GM15510 (cell line): ENCODE results near the gene MED8.

ENCODE experiments used
- POLR2A ChIP-seq: IDR thresholded peaks from 3 replicates; pipeline ENCODE4 v1.6.1; 2011; ENCODE audit warnings: borderline replicate concordance; ENCODE audit not compliant: insufficient read length; ENCODE audit errors: extremely low read depth

Gene MED8

DNA sequence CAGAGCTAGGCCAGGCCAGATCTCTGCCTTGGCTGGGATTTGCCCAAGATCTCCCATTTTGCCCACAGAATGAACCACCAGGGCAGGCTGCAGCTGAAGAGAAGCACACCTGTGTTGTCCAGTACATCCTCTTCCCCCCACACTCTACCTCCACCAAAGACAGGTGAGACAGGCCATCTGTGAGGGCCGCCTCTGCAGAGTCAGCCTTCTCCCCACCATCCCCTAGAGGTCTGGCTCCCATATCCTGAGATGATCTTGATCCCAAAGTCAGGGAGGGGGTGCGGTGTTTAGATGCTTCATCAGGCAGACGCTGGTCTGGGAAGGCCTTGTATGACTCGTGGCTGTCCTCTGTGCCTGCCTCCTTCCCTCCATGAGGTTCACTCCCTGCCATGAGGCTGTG lies 35.4 kb upstream of the MED8 start:
- TF ChIP-seq POLR2A: no peak

DNA sequence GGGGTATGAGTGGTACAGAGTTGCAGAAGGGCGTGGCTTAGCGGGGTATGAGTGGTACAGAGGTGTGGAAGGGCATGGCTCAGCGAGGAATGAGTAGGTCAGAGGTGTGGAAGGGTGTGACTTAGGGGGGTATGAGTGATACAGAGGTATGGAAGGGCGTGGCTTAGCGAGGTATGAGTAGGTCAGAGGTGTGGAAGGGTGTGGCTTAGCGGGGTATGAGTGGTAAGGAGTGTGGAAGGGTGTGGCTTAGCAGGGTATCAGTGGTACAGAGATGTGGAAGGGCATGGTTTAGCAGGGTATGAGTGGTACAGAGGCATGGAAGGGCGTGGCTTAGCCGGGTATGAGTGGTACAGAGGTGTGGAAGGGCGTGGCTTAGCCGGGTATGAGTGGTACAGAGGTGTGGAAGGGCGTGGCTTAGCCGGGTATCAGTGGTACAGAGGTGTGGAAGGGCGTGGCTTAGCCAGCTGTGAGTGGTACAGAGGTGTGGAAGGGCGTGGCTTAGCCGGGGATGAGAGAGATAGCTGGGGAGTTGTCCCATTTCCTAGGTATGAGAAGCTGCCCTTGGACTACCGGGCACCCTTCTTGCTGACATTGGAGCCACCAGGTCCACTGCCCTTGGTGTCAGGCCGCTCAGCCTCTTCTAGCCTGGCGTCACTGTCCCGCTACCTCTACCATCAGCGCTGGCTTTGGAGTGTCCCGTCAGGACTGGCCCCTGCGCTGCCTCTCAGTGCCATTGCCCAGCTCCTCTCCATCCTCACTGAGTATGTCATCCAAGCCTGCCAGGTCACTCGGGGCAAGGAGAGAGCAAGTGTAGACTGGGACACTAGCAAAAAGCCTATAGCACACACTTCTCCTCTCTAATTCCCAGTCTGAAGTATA lies 34.3 kb upstream of the MED8 start:
- no peak for TF ChIP-seq POLR2A

DNA sequence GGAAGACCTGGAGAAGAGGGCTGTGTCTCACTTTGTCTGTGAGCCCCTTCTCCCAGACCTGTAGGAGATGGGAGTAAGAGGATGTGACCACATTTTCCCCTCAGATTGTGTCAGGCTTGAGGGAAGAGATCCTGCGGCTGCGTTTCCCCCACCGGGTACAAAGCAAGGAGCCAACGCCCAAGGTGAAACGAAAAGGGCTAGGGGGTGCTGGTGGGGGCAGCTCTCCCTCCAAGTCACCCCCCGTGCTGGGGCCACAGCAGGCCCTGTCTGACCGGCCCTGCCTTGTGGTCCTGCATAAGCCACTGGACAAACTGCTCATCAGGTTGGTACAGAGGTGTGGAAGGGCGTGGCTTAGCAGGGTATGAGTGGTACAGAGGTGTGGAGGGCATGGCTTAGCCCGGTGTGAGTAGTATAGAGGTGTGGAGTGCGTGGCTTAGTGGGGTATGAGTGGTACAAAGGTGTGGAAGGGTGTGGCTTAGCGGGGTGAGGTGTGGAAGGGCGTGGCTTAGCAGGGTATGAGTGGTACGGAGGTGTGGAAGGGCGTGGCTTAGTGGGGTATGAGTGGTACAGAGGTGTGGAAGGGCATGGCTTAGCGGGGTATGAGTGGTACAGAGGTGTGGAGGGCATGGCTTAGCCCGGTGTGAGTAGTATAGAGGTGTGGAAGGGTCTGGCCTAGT lies 33.5 kb upstream of the MED8 start:
- no peak for TF ChIP-seq POLR2A

DNA sequence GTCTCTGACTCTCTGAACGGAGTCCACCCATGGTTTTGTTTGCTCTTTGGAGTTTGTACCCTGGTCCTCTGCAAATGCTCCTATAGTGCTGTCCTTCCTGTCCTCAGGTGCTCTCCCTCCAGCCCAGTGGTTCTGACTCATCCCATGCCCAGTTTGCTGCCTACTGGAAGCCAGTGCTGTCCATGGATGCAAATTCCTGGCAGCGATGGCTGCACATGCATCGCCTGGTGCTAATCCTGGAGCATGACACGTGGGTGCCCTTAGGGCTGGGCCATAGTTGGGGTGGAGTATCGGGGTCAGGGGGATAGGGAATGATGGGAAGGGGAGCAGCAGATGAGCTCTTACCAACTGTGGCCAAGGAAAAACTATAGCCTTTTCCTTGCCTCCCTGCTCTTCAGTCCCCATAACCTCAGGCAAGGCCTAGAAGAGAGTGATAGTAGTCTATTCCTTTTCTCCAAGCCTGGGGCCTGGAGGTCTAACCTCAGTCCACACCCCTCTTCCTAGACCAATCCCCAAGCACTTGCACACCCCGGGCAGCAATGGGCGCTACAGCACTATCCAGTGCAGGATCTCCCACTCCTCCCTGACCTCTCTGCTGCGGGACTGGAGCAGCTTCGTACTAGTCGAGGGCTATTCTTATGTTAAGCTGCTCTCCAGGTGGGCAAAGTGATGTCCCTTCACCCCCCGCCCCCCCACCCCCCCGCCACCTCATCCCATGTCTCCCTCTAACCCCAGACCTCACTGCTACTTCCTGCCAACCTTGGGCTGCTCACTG lies 32.6 kb upstream of the MED8 start:
- TF ChIP-seq POLR2A: no peak

DNA sequence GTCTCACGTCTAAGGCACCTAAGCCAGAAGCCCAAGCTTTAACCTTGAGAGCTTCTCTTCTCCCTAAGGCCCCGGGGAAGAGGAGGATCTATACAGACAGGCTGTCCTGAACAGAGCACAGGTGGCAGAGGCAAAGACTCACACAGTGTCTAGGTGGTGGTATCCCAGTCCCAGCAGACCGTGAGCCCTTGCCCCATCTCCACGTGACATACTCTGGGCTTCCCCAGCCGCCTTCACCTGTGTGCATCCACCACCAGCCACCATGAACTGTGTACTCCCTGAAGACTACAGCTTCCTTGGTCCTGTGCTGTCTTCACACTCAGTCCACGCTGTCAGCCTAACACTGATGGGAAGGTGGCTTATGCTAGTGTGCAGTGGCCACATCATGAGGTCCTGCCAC lies 31.8 kb upstream of the MED8 start:
- no peak for TF ChIP-seq POLR2A

DNA sequence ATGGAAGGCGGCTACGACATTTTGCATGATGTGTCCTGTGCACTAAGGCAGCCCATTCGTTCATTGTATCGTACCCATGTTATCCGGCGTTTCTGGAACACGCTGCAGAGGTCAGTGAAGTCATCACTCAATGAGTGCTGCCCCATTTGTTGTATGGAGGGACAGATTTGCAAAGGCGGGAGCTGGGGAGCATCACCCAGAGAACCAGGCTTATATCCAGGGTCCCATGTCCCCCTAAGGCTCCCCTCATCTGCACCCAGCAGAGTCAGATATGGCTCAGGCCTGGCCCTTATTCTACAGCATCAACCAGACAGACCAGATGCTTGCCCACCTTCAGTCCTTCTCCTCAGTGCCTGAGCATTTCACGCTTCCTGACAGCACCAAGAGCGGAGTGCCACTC lies 31.3 kb upstream of the MED8 start:
- TF ChIP-seq POLR2A: no peak

DNA sequence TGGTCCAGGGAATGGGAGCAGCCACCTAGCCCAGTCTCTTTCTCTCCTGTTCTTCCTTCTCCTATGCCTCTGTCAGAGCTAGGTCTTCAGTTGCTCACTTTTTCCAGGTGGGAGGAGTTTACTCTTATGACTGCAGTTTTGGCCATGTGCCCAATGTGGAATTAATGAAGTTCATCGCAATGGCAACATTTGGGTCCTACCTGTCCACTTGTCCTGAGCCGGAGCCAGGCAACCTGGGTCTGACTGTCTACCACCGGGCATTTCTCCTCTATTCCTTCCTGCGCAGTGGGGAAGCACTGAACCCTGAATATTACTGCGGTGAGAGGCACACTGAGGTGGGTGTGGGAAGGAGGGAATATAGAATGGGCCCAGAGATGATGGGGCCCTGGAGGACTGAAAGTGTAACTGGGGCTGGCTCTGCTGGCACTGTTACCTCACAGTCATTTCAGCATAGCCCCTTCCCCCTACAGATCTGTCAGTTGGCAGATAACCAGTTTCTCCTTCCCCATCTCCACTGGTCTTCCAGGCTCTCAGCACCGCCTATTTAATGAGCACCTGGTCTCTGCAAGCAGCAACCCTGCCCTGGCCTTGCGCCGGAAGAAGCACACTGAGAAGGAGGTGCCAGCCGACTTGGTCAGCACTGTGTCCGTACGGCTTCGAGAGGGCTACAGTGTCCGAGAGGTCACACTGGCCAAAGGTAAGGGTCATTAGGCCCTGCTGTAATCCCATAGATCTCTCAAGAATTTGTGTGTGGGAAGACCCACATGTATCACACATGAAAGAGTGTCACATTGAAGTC lies 30.2 kb upstream of the MED8 start:
- TF ChIP-seq POLR2A: no peak

DNA sequence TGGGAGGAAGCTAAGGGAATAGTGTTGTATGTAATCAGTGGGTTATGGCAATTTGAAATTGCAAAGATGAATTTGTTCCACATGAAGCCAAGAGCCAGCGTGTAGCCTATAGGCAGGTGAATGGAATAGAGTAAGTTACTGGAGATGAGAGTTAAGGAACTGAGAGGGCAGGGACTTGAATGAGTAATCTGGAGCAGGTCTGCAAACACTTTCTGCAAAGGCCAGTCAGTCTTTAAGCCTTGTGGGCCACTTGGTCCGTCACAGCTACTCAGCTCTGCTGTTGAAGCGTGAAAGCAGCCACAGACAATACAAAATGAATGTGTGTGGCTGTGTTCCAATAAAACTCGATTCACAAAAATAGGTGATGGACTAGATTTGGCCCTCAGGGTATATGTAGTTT lies 29.3 kb upstream of the MED8 start:
- no peak for TF ChIP-seq POLR2A

DNA sequence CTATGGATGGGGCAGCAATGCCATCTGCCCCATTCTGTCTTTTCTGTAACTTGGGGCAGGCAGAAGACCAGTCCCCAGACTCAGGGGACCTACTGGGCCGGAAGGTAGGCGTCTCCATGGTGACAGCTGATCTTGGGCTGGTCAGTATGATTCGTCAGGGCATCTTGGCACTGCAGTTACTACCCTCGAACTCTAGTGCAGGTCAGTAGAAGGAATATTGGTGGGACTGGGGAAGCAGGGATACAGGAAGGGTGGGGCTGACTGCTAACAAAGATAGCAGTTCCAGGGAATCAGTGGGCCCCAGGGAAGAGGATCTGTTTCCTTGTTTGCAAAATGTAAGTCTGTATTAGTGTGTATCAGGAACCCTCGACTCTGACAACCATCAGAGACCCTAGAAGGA lies 26.3 kb upstream of the MED8 start:
- TF ChIP-seq POLR2A: no peak

DNA sequence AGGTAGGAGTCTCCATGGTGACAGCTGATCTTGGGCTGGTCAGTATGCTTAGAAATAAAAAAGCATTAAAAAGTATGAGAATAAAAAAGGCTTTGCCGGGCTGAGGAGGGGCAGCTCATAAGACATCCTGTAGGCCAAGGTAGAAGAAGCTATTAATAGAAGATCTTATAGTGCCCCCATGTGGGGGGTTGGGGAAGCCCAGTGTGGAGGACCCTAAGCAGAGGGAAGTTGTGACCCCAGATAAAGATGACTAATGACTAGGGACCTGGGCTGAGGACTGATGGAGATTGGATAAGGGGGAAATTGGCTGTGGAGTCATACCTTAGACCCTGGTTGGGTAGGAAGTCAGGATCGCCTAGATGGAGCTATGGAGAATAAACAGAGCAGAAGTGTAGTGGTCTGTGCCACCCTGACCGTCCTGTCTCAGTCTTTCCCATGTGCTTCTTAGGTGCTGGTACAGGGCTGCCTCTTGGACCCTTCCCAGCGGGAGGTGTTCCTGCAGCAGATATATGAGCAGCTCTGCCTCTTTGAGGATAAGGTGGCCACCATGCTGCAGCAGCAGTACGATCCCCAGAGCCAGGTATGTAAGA lies 25.1 kb upstream of the MED8 start:
- TF ChIP-seq POLR2A: no peak

DNA sequence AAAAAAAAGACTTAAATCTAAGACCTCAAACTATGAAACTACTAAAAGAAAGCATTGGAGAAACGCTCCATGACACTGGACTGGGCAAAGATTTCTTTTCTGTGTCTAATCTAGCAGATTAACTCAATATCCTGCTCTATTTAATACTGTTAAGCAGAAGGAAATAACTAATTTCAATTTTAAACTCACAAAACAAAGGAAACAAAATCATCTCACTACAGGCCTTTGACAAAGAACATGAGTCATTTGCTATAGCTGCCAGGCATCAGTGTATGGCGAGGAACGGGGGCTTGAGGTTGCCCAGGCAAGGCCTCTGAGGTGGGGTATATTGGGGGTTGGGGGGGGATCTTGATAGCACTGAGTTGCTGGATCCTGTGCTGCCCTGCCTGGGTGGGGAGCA lies 21.0 kb upstream of the MED8 start:
- TF ChIP-seq POLR2A: no peak

DNA sequence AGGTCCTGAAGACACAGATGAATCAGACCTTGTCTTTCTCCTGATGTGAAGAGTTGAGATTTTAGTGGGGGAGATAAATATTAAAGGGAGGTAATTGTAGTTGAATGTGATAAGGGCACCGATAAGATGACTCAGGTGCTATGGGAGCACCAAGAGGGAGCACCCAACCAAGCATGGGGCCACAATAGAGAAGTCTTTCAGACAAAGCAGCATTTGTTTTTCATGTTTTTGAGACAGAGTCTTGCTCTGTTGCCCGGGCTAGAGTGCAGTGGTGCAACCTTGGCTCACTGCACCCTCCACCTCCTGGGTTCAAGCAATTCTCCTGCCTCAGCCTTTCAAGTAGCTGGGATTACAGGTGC lies 16.3 kb upstream of the MED8 start:
- no peak for TF ChIP-seq POLR2A

DNA sequence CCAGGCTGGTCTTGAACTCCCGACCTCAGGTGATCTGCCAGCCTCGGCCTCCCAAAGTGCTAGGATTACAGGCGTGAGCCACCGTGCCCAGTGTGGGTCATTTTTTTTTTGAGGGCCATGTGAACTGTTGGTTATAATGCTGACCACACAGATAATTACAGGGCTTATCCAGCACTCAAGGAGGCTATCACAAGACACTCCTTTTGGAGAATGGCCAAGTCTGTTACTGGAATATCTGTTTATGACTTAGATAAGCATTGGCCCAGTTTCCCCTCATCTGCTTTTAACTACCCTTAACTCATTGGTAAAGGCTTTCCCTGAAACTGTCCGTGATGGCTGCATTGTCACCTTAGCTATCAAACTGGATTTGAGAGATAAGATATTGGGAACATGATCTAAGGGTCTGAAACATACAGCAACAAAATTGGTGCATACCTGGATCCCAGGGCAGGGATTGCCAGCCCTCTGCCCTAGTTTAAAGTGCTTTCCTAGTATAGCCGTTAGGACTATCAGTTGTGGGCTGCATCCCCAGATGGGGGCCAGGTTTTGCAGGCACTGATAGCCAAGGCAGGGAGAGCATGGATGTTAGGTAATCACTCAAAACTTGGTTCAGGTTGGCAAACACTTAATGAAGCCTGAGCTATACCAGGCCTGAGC lies 15.7 kb upstream of the MED8 start:
- TF ChIP-seq POLR2A: no peak

DNA sequence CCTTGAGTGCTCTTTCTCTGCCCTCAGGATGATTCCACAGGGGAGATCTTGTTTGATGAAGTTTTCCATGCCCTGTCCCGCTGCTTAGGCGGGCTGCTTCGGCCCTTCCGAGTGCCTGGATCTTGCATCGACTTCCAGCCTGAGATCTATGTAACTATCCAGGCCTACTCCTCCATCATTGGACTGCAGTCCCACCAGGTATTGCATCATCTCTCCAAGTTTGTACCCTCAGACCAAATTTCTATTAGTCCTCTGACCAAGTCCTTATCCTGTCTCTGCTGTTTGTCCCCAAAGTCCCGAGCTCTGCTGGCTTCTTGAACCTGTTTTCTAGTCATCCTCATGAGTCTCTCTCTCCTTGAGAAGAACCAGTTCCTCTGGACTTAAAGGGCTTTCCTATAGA lies 14.8 kb upstream of the MED8 start:
- no peak for TF ChIP-seq POLR2A
